ENCODE measurements around the gene OR4Q3. TPM values are rescaled to one million over a fixed set of nuclear protein-coding genes. Genes with fewer than 3 reads are reported as not detected.
"Not testable (repeated sequence)": the region's sequence is repeated elsewhere in the genome, so short reads cannot be mapped to it uniquely, and the experiment has no call there.

OR4Q3 gene
- total RNA-seq, 1 donor = not detected

GRCh38 chr14:19754172-19754571 is 10.8 kb downstream of the OR4Q3 start:
- no peak overlapping the region for H3K27ac ChIP-seq (ENCODE audit: low read depth, low read length)
- no peak for DNase-seq (ENCODE audit: insufficient read length, low spot score, missing footprints)
- H3K79me2 ChIP-seq (ENCODE audit: insufficient read depth, low read length) = no peaks in the 10 kb centered on the region
- no peaks in the 10 kb centered on the region for H3K9me3 ChIP-seq (ENCODE audit: low read depth, low read length)
- no peaks in the 10 kb centered on the region for H4K20me1 ChIP-seq (ENCODE audit: insufficient read depth, low read length)
- H2AFZ ChIP-seq (ENCODE audit: low read length) = no peak overlapping the region
- H3K27me3 ChIP-seq (ENCODE audit: insufficient read depth, low read length) = no peaks in the 10 kb centered on the region
- no peaks in the 10 kb centered on the region for H3K36me3 ChIP-seq (ENCODE audit: insufficient read depth, low read length)
- H3K4me3 ChIP-seq (ENCODE audit: insufficient read depth, low read length) = no peak overlapping the region
- no peak for TF ChIP-seq CTCF (IDR thresholded peaks at IDR 0.05; ENCODE audit: extremely low read depth, low read depth, low read length)
- no peaks in the 10 kb centered on the region for H3K4me1 ChIP-seq (ENCODE audit: insufficient read depth, low read length)
- H3K4me2 ChIP-seq (ENCODE audit: insufficient read depth, low read length) = no peak overlapping the region

- not testable (repeated sequence) for H3K36me3 ChIP-seq (ENCODE audit: insufficient read depth, low read length); DNase-seq (ENCODE audit: insufficient read length, low spot score, missing footprints); H3K79me2 ChIP-seq (ENCODE audit: insufficient read depth, low read length); H3K4me3 ChIP-seq (ENCODE audit: insufficient read depth, low read length); H3K27me3 ChIP-seq (ENCODE audit: insufficient read depth, low read length); H3K27ac ChIP-seq (ENCODE audit: low read depth, low read length); H3K4me1 ChIP-seq (ENCODE audit: insufficient read depth, low read length); H2AFZ ChIP-seq (ENCODE audit: low read length); H3K4me2 ChIP-seq (ENCODE audit: insufficient read depth, low read length); H4K20me1 ChIP-seq (ENCODE audit: insufficient read depth, low read length)
- peaks cover 12% of the 10 kb centered on the region for H3K9me3 ChIP-seq (ENCODE audit: low read depth, low read length)
These were observed 28.1 kb downstream of the OR4Q3 start for GRCh38 chr14:19771491-19771890.

GRCh38 chr14:19771895-19772430 is 28.6 kb downstream of the OR4Q3 start:
- Histone ChIP-seq H3K27ac (ENCODE audit: low read depth, low read length) (no peak overlapping the region), H3K4me3 (ENCODE audit: insufficient read depth, low read length) (no peak overlapping the region), H3K9me3 (ENCODE audit: low read depth, low read length) (peaks cover 12% of the 10 kb centered on the region), H3K79me2 (ENCODE audit: insufficient read depth, low read length) (no peaks in the 10 kb centered on the region), H3K4me1 (ENCODE audit: insufficient read depth, low read length) (no peaks in the 10 kb centered on the region), H3K4me2 (ENCODE audit: insufficient read depth, low read length) (no peak overlapping the region), H3K27me3 (ENCODE audit: insufficient read depth, low read length) (no peaks in the 10 kb centered on the region), H4K20me1 (ENCODE audit: insufficient read depth, low read length) (no peaks in the 10 kb centered on the region), H2AFZ (ENCODE audit: low read length) (no peak overlapping the region), H3K36me3 (ENCODE audit: insufficient read depth, low read length) (no peaks in the 10 kb centered on the region)
- TF ChIP-seq CTCF (IDR thresholded peaks at IDR 0.05; ENCODE audit: extremely low read depth, low read depth, low read length) = no peak
- DNase-seq (ENCODE audit: insufficient read length, low spot score, missing footprints) = no peak

- not testable (repeated sequence) for H3K27ac ChIP-seq (ENCODE audit: low read depth, low read length); H3K36me3 ChIP-seq (ENCODE audit: insufficient read depth, low read length)
These were observed 29.1 kb downstream of the OR4Q3 start for GRCh38 chr14:19772454-19772853.

GRCh38 chr14:19773204-19773603 is 29.8 kb downstream of the OR4Q3 start, which contains the start of gene OR4M1:
Gene OR4M1 (plus strand): TSS chr14:19773504. CDS start chr14:19780323, 6,819 bp downstream.
- H3K4me2 ChIP-seq (ENCODE audit: insufficient read depth, low read length); H3K4me1 ChIP-seq (ENCODE audit: insufficient read depth, low read length); DNase-seq (ENCODE audit: insufficient read length, low spot score, missing footprints); H3K79me2 ChIP-seq (ENCODE audit: insufficient read depth, low read length); H3K27ac ChIP-seq (ENCODE audit: low read depth, low read length); H3K4me3 ChIP-seq (ENCODE audit: insufficient read depth, low read length); H2AFZ ChIP-seq (ENCODE audit: low read length); H4K20me1 ChIP-seq (ENCODE audit: insufficient read depth, low read length); H3K27me3 ChIP-seq (ENCODE audit: insufficient read depth, low read length); H3K36me3 ChIP-seq (ENCODE audit: insufficient read depth, low read length): not testable (repeated sequence)
- H3K9me3 ChIP-seq (ENCODE audit: low read depth, low read length) = peaks cover 15% of the 10 kb centered on the region

More at GRCh38 chr14:19772454-19772853, 29.1 kb downstream of the OR4Q3 start:
- not testable (repeated sequence) for H2AFZ ChIP-seq (ENCODE audit: low read length); DNase-seq (ENCODE audit: insufficient read length, low spot score, missing footprints); H3K4me3 ChIP-seq (ENCODE audit: insufficient read depth, low read length); H3K79me2 ChIP-seq (ENCODE audit: insufficient read depth, low read length); H4K20me1 ChIP-seq (ENCODE audit: insufficient read depth, low read length); H3K4me1 ChIP-seq (ENCODE audit: insufficient read depth, low read length); H3K4me2 ChIP-seq (ENCODE audit: insufficient read depth, low read length); H3K27me3 ChIP-seq (ENCODE audit: insufficient read depth, low read length)
- peaks cover 12% of the 10 kb centered on the region for H3K9me3 ChIP-seq (ENCODE audit: low read depth, low read length)
